Measurements from ENCODE around the gene MTFMT.

The MTFMT gene

GRCh38 chr15:64981812-64982431 is 47.5 kb downstream of the MTFMT start:
- DNase-seq = no peak

GRCh38 chr15:64979252-64979710 is 50.2 kb downstream of the MTFMT start:
- no peak for DNase-seq

GRCh38 chr15:64975390-64975789 is 54.0 kb downstream of the MTFMT start:
- no peak for DNase-seq

GRCh38 chr15:64970698-64971097 is 58.7 kb downstream of the MTFMT start:
- no peak for DNase-seq

- no peak for DNase-seq
Measured at GRCh38 chr15:64969401-64969800, 60.0 kb downstream of the MTFMT start.

- no peak for DNase-seq
Measured at GRCh38 chr15:64961013-64961412, 68.4 kb downstream of the MTFMT start.

GRCh38 chr15:64960153-64960552 is 69.3 kb downstream of the MTFMT start:
- no peak for DNase-seq

GRCh38 chr15:64959128-64959527 is 70.3 kb downstream of the MTFMT start:
- DNase-seq = no peak

GRCh38 chr15:64954395-64954794 is 75.0 kb downstream of the MTFMT start:
- no peak for DNase-seq

GRCh38 chr15:64951777-64952418 is 77.5 kb downstream of the MTFMT start:
- no peak for DNase-seq
